Fibroblast of skin of back (primary cell): ENCODE measurements around the gene DLX1.

Experiments
- DNase-seq: peaks from one replicate; pipeline ENCODE4 v3.0.0-alpha.2; 2013

Gene DLX1

DNA sequence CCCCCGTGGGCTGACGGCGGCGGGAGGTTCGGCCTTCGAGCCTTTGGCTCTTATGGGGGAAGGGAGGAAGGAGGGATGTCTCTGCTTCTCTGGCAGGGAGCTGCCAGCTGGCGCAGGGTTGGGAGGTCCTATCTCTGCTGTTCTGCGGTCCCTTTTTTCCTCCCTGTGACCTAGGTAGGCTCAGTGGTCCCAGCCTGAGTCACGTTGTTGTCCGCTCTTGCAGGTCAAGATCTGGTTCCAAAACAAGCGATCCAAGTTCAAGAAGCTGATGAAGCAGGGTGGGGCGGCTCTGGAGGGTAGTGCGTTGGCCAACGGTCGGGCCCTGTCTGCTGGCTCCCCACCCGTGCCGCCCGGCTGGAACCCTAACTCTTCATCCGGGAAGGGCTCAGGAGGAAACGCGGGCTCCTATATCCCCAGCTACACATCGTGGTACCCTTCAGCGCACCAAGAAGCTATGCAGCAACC lies 2.5 kb downstream of the DLX1 start:
- no peak for DNase-seq

DNA sequence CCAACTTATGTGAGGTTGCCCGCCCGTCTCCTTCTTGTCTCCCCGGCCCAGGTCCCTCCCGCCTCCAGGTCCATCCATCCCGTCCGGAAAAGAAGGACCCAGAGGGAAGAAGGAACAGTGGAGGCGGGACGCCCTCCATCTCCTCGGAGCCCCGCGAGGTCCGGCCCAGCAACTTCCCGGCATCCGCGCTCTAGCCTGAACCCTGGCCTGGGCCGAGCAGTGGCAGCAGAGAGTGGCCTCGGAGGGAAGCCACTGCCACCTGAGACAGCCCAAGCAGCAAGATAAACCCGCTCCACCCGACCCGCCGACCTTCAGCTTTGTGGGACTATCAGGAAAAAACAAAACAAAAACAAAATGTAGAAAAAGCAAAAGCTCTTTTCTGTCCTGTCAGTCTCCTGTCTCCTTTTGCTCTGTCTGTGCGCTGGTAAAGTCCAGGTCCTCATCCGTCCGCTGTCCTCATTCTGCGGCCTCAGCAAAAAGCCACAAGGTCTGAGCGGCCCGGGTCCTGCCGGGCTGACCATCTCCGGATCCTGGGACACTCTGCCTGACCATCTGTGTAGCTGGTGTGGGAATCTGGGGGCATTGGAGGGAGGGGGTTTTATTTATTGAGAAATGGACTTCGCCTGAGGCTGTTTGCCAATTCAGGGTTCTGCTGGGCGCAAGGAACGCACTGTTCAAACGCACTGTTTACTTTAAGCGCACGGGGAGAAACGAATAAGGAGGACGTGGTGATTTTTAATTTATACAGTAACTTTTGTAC lies 3.1 kb downstream of the DLX1 start:
- DNase-seq, result no peak

GRCh38 chr2:172089005-172089504 lies 3.7 kb downstream of the DLX1 start:
- no peak for DNase-seq

GRCh38 chr2:172089633-172090032 lies 4.3 kb downstream of the DLX1 start:
- no peak for DNase-seq

- DNase-seq, result no peak
Measured at GRCh38 chr2:172090044-172090961, 5.0 kb downstream of the DLX1 start.

GRCh38 chr2:172091000-172091641 lies 5.8 kb downstream of the DLX1 start:
- no peak for DNase-seq

DNA sequence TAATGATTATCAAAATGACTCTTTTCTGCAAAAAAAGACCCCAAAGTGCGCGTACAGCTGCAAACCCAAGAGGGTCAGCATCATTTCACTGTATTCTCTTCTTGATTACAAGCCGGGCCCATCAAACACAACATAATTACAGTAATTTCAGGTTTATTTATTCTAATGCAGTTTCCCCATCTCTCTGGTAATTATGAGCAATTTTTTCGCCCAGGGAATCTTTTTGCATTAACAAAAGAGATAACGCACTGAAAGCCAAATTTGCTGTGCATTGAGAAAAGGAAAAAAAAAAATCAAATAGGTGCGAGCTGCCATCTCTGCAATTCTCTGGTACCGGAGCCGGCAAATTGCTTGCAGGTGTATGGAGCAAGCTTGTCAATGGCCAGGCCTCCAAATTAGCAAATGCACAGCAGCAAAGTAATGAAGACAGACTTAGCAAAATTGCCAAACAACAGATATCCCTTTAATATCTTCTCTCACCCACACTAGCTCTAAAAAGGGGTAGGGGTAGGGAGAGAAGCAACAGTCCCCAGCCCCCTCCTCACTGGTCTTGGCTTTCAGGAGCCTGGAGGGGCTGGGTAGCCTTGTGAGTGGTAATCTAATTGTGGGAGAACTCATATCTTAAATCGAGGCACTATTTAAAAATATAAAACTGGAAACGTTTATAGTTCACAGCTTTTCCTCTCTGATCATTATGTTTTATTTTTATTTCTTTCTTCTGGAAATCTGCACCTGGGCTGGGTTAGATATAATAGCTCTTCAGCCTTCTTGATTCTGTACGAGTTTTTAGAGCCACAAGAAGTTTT lies 6.7 kb downstream of the DLX1 start:
- no peak for DNase-seq

DNA sequence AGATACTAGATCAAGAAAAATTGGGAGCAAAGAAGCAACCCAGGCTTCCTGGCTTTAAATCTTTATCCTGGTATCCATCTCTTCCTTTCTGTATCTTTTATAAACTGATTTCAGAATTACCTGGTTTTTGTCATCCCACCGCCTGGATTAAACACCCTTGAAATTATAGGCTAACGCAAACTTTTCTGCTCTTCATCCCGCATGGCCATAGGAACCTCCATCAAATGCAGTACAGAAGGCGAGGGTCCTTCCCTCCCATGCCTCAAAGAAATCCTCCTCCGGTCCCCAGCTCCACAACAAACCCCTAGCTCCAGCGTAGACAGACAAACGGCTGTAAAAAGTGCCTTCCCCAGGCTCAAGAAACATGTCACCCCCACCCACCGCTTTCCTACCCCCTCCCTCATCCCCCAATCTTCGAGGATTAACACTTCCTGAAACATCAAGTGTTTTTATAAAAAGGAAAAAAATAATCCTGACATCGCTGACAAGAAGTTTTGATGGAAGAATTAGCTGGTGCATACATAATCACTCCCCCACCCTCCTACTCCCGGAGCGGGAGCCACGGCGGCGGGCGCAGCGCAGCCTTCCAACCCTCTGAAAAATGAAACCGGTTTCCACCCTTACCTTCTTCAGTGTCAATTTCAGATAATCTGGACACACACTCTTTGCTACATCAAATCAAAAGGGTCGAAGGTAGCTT lies 7.6 kb downstream of the DLX1 start:
- no peak for DNase-seq

- no peak for DNase-seq
Measured at GRCh38 chr2:172093416-172094293, 8.3 kb downstream of the DLX1 start.

GRCh38 chr2:172094294-172095145 lies 9.2 kb downstream of the DLX1 start:
- DNase-seq, result no peak

DNA sequence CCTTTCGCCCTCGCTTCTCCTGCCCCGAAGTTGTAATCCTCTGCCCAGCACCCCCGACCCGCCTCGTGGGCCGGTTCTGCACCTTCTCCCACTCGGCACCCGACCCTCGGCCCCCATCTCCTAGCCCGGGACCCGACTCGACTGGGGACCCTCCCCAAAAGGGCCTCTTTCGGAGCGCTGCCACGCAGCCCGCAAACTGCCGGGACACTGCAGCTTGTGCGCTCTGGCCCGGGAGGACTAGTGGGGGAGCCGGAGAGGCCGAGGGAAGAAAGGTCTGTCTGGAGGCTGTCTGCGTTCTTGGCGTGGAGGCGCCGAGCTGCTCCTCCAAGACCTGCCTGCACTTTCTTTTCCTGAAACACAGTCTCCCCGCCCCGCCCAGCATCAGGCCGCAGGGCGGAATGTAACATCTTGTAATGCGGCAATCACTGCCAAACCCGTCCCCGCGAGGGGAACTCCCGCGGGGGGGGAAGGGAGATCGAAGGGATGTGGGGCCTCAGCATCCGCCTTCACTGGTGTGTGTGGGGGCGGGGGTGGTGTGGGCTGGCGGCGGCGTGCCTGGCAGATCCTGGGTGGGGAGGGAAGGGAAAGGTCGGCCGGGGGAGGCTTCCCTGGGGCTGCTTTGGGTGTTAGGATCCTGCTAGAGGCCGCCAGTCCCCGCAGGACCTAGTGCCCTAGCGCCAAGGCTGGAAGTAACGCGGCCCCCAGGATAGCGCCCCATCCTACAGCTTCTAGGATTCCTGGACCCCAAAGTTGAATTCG lies 10.0 kb downstream of the DLX1 start:
- peak; percentile 80 for DNase-seq

DNA sequence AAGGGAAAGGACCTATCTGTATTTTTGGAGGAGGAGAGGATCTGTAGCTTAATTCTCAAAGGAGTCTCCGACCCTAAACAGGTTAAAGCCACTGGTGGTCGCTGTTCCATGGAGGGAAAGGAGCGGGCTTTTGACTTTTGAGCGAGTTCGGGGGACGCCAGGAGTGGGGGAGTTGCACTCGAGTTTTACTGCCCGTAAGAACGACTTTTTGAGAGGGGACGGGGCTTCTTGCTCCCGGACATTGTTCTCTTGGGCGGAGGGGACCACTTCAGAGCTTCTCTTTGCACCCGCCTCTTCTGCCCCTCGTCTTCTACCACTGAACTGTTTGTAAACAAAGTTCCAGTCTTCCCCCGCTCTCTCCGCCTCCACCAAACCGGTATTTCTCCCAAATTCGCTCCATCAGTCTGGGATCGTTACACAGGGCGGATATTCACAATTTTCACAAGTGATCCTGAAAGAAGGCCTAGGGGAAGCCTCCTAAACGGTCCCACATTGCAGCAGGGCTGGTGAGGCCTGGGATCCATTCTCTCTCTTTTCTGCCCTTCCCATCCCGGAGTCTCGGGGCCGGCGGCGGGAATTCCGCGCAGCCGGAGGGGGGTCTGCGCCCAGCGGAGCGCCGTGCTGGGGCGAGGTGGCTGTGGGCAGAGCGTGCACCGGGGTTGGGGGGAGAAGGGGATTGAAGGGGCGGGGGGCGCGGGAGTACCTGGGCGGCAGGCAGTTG lies 10.8 kb downstream of the DLX1 start:
- DNase-seq, result no peak

- DNase-seq, result peak; percentile 86
Measured at GRCh38 chr2:172096626-172097547, 11.6 kb downstream of the DLX1 start.

- DNase-seq, result no peak
Measured at GRCh38 chr2:172097557-172098131, 12.3 kb downstream of the DLX1 start.

- no peak for DNase-seq
Measured at GRCh38 chr2:172098287-172098649, 13.0 kb downstream of the DLX1 start.
